GM18526 (cell line): ENCODE results near the gene TMEM45B.

Source experiments
- POLR2A ChIP-seq: IDR thresholded peaks from 3 replicates; pipeline ENCODE4 v1.6.1; 2011; ENCODE audit not compliant: insufficient read length; ENCODE audit errors: extremely low read depth

Gene TMEM45B

DNA sequence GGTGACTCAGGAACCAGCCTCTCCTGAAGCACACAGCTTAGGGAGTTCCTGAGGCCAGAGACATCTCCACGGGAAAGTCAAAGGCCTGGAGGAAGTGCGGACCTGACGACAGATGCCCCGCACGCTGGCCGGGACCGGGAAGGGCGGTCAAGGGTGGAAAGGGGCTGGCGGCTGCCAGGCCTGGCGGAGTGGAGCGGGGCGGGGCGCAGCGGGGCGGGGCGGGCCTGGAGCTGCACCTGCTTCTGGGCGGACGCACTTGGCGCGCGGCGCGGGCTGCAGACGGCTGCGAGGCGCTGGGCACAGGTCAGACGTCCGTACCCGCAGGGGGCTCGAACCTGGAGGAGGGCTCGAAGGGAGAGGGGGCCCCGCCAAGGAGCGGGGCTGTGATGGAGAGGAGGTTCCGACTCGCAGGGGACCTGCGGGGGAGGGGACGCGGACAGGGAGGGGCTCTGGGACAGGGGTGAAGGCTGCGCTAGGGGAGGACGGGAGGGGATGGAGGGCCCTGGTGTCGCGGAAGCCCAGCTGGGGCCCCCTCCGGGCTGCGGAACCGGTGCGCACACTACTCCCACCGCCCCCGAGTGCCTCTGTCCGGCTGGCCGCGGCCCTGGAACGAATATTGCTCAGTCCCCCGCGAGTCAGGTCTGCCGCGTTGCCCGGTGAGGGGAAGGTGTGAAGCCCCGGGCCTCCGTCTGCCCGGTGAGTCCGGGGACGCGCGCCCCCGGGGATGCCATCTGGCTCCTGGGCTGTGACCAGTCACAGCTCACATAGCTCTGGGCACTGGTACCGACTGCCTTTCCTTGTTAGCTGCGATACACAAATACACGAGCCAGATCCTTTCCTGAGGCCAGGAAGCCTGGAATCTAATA is at the start of gene TMEM45B:
TMEM45B (plus strand) TSS at position 253 of the 866 bp plus-strand sequence. CDS start 36,635 bp downstream, outside the sequence.
- no peak for TF ChIP-seq POLR2A

DNA sequence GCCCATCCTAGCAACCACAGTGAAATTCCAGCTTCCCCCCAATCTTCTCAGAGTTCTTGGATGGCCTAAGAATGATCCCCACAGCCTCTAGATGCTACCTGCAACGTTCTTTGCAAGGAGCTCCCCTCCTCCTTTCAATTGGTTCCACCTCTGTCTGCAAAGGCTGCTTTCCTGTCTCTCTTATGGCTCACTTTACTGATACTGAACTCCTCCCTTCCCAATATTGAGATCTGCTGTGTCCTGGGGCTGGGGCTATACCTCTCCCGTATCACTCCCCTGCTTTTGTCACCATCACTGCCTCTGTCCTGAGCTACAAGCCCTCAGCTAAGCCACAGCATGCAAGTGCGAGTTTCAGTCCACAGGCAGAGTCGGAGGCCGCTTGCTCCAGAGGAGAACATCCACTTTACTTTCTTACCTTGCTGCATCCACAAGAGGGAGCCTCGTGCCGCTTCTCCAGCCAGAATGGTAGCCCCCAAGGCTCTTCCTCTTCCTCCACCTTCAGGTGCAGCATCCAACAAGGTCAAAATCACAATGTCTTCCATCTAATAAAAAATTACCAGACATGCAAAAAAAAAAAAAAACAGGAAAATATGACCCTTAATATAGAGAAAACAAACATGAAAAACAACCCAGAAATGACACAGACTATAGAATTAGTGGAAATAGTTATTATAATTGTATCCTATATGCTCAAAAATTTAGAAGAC is 48.6 kb upstream of the TMEM45B start:
- TF ChIP-seq POLR2A, result no peak

DNA sequence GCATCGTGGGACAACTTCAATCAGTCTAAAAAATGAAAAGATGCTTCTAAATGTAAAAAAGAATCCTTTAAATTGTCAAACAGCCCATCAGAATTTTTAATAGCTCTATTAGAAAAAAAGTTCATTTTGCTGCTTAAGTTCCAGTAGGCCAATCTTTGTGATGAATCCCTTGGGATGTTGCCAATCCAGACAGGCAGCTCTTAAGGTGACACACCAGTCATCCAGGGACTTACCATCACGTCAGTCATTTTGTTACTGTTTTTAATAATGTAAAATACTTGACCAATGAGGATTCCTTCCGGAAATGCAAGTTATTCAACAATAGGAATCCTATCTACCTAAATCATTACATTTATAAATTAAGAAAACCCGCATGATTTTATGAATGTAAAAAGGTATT is 47.8 kb upstream of the TMEM45B start:
- TF ChIP-seq POLR2A, result no peak

DNA sequence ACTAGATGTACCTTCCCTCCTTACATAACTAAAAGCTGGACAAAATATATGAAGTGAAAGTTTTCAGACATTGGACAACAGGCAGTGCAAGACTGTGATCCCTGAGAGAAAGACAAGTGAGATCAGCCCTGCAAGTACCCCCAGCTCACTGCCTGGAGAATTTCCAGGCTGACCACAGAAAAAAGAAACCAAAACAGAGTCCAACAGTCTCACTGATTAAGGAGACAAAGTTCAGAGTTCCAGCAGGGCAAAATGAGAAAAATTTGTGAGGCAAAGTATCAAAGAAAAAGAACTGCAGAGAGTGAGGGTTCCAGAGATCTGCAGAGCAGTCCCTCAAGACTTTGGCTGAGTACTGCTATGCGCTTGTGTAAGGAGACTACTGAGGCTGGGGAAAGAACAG is 47.3 kb upstream of the TMEM45B start:
- no peak for TF ChIP-seq POLR2A

- TF ChIP-seq POLR2A, result no peak
Observed at GRCh38 chr11:129769059-129769458, 46.6 kb upstream of the TMEM45B start.

GRCh38 chr11:129770993-129771392 is 44.7 kb upstream of the TMEM45B start:
- no peak for TF ChIP-seq POLR2A

DNA sequence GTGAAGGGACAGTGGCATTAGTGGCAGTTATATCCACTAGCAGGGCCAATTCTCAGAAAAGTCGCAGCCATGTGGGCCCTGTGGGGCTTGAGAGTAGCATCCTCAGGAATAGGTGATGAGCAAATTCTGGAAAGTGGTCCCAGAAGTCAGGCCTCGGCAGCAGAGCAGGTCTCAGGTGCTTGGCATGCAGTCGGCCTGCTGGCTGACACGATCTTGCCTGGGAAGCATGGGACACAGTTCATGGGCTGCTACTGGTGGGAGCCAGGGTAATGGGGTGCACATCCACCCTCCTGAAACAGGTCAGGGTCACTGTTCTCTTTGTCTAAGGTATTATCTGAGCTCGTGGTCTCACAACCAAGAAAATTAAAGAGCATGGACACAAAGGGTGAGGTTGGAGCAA is 36.8 kb upstream of the TMEM45B start:
- no peak for TF ChIP-seq POLR2A

GRCh38 chr11:129779342-129779741 is 36.3 kb upstream of the TMEM45B start:
- TF ChIP-seq POLR2A, result no peak

- no peak for TF ChIP-seq POLR2A
Observed at GRCh38 chr11:129785383-129786111, 30.1 kb upstream of the TMEM45B start.

- TF ChIP-seq POLR2A, result no peak
Observed at GRCh38 chr11:129787532-129788155, 28.0 kb upstream of the TMEM45B start.

DNA sequence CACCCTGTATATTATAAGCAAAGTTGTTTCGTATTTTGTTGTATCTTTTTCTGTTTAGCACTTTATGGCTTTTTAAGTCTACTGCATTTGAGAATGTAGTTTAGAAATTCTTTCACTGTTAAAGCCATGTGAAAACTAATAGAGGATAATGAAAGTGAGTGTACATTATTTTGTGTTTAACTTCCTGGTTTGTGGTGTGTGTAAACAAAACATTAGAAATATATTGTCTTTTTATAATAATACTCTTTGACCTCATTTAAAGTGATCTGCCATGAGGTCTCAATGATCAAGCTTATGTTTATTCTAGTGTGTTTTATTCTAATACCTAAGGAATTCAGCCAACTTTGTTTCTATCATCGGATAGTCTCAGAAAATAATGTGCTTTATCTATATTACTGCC is 27.4 kb upstream of the TMEM45B start:
- no peak for TF ChIP-seq POLR2A

GRCh38 chr11:129790106-129790505 is 25.5 kb upstream of the TMEM45B start:
- no peak for TF ChIP-seq POLR2A

- no peak for TF ChIP-seq POLR2A
Observed at GRCh38 chr11:129791515-129791914, 24.1 kb upstream of the TMEM45B start.

- TF ChIP-seq POLR2A, result no peak
Observed at GRCh38 chr11:129792663-129793062, 23.0 kb upstream of the TMEM45B start.

DNA sequence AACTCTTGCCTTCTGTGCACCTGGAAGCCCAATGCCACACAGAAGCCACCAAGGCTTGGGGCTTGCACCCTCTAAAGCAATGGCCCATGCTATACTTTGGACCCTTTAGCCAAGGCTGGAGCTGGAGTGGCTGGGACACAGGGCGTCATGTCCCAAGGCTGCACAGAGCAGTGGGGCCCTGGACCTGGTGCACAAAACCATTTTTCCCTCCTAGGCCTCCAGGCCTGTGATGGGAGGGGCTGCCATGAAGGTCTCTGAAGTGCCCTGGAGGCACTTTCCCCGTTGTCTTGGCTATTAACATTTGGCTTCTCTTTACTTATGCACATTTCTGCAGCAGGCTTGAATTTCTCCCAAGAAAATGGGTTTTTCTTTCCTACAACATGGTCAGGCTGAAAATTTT is 20.6 kb upstream of the TMEM45B start:
- no peak for TF ChIP-seq POLR2A
